Measurements from ENCODE around the gene JPT1. TPM values are rescaled to one million over a fixed set of nuclear protein-coding genes. Genes with fewer than 3 reads are reported as not detected.
A peak's percentile ranks its signal among the peaks of the same experiment; 100 is the strongest.
"Not testable (repeated sequence)": the region's sequence is repeated elsewhere in the genome, so short reads cannot be mapped to it uniquely, and the experiment has no call there.

JPT1 gene
- polyA plus RNA-seq, 1 donor, result 283 TPM

DNA sequence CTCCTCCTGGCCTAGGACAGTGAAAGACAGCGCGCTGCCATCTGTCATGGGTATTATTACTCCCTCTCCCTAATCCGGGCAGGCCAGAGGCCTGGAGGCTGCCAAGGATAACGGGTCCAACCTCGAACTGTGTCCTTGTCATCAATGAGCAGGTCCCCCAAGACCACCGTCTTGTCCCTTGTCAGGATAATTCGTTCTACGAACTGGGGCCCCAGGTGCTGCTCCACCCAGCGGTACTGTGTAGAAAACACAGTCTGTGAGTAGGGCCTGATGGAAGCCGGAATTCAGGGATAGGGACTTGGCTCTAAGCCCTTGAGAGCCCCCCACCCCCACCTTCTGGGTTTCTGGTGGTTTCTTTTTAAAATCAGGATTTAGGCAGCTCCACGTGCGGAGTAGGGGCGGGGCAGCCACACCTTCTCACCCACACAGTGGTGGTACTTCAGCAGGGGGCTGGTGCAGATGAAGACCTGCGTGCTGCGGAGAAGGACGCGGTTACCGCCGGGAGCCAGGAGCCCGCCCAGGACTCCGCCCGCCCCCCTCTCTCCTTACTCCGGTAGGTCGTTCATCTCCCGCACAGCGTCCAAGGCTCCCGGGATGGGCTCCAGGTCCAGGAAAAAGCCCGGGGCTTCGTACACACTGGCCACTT, 23.6 kb downstream of the JPT1 start:
- no peak for DNase-seq (ENCODE audit: low read depth)

DNA sequence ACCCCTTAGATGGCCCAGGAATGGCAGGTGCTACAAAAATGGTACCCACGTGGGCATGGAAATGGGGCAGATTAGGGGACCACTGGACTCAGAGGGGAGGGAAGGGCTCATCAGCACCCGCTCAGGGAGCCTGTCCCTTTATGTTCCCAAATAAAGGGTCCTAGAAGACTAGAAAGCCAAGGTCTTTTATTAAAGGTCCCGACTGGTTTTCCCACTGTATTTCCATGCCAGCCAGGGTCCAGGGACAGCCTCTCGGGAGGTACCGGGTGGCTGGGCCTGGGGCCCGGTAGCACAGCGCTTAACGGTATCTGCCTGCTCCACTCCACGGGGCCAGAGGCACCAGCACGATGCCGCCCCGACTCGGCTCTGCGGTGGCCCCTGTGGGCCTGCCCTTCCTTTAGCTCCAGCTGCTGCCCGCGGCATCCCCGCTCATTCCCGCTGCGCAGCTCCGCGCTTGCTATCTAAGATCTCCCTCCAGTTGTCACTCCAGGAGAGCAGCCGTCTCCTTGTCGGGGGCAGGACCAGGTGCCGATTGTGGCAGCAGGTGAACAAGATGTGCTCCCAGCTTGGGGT, 24.2 kb downstream of the JPT1 start:
- no peak for DNase-seq (ENCODE audit: low read depth)

DNA sequence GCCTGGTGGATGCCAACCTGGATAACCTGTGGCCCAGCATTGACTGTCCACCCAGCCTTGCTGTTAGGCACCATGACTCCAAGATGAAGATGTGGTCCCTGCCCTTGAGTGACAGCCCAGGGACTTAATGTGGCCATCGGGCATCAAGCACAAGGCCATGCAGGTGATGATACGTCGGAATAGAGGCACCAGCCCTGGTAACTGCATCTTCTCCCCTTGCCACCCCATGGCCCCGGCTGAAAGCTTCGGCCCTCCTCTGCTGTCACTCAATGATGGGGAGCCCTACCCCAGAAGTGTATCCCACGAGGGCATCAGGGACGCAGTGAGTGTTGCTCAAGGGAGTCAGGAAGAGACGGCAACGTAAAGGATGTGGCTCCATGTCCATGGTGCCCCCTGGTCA, 24.7 kb downstream of the JPT1 start:
- DNase-seq (ENCODE audit: low read depth), result no peak

DNA sequence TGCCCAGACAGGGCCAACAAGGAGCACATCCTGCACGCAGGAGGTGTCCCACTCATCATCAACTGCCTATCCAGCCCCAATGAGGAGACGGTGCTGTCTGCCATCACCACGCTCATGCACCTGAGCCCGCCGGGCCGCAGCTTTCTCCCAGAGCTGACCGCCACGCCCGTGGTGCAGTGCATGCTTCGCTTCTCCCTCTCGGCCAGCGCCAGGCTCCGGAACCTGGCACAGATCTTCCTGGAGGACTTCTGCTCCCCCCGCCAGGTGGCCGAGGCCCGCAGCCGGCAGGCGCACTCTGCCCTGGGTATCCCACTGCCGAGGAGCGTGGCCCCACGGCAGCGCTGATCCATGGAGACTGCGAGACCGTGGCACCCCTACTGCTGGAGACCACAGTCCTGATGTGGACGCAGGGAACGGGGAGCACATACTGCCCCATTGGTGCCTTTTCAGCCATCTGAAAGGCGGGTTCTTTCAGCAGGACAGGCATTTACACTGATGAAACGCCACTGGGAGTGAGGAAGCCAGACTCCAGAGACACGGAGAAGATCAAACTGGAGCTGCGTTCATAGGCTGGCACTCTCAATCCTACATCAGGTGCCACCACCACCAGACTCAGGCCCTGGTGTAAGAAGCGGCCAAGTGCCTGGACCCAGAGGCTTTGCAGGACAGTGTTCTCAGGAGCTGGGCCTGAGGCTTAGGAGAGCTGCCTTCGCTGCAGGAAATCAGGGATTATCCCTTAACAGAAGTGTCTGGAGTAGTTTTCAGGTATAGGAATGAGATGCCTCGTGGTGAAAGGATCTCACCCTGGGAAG, 25.4 kb downstream of the JPT1 start:
- DNase-seq (ENCODE audit: low read depth), result no peak

DNA sequence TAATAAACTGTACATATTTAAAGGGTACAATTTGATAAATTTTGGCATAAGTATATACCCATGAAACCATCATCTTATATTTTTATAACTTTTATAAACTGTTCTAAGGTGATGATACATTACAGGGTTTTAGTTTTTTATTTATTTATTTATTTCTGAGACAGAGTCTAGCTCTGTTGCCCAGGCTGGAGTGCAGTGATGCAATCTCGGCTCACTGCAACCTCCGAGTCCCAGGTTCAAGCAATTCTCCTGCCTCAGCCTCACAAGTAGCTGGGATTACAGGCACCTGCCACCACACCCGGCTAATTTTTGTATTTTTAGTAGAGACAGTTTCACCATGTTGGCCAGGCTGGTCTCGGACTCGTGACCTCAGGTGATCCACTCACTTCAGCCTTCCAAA, 26.4 kb downstream of the JPT1 start:
- not testable (repeated sequence) for DNase-seq (ENCODE audit: low read depth)

DNA sequence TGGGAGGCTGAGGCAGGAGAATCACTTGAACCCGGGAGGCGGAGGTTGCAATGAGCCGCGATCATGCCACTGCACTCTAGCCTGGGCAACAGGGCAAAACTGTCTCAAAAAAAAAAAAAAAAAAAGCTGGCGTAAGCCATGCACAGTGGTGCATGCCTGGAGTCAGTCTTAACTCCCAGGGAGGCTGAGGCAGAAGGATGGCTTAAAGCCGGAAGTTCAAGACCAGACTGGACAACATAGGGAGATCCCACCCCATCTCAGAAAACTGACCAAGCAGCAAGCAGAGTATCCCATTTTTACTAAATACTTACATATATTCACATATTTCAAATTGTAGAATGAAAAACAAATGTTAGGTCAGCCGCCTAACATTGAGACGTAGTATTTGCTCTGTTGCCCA, 27.4 kb downstream of the JPT1 start:
- DNase-seq (ENCODE audit: low read depth), result no peak

DNA sequence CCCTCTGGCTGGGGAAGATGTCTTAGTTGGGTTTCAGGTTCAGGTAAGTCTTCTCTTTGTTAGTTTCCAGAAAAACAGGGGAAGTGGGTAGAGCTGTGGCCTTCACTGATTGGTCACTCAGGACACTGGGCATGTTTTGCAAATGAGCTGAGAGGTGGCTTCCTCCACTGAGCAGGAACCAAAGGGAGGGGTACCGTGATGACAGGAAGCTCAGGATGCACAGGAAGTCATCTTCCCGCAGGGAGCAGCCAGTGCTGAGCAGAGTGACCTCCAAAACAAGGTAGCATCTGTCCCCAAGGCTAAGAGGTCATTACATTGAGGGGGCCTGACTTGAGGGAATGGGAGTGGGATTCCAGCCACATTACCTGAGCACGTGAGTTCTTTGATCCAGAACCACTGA, 28.3 kb downstream of the JPT1 start:
- no peak for DNase-seq (ENCODE audit: low read depth)

DNA sequence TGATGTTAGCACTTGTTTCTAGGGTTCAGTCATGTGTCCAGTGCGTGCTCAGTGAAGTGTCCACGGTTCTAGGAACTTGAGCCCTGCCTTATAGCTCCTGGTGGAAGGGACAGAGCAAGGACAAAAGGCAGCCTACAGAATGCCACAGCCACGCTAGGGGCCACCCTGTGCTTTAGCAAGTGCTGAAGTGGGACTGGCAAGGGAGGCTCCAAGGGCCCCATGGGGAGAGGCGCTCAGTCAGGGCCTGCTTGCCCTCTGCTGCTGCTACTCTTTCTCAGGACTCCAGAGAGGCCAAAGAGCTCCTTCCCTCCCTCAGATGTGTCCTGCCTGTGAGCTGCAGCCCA, 29.5 kb downstream of the JPT1 start:
- DNase-seq (ENCODE audit: low read depth), result no peak

DNA sequence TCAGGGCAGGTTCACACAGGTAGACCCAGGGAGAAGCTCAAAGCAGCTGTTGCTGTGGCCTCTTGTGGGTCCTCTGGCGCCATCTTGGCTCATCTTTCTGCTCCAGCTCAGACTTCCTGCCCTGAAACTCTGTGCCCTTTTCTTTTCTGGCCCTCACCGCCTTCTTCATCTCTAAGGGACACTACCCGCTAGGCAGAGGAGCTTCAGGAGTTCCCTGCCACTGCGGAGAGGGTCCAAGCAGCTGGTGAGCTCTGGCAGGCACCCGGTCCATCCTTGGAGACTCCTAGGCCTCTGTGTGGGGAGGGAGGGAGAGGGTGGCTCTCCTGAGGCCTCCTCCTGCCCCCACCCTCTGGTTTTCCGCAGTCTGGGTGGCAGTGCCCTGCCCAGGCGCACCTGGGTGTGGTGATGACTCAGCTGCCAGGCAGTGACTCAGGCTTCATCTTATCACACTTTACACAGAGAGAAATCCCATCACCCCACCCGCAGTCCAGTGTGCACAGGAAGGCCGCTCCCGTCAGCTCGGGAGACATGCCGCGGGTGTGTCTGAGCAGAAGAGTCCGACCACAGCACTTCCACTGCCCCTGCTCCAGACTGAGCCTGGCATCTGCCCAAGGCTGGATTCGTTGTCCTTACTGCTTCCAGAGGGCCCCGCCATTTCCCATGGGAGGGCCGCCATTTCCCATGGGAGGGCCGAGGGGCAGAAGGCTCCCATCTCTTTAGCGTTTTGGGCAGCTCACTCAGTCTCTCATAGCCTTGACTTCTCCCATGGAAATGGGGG, 30.1 kb downstream of the JPT1 start:
- no peak for DNase-seq (ENCODE audit: low read depth)

DNA sequence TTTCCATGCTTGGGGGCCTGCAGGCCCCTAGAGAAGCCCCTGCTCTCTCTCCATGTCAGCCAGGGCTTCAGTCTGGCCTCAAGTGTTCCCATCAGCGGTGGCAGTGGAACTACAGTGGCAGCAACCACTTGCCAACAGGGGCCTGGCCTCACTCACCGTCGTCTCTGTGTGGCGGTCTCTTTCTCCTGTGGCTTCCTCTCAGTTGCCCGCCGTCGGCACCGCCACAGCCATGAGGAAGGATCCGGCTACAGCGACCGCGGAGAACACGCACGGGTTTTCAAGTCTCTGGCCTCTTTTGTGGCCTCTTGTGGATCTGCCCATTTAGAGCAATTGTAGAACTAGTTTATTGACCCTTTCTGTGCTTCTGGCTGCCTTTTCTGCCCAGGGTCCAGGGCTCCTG, 36.0 kb downstream of the JPT1 start:
- no peak for DNase-seq (ENCODE audit: low read depth)

DNA sequence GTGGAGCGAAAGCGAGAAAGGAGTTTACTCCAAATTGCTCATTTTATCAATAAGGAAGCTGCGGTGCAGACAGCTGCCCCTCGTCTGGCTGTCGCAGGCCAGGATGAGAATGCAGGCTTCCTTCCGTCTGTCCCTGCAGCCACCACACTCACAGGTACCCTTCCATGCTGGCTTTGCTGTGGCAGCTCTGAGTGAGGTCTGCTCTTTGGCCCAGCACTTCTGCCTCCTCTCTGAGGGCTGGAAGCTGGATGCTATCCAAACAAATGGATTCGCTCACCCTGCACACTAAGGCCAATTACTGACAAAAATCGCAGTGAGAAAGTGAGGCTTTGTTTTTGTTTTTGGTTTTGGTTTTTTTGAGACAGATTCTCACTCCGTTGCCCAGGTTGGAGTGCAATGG, 37.6 kb downstream of the JPT1 start:
- DNase-seq (ENCODE audit: low read depth), result no peak

DNA sequence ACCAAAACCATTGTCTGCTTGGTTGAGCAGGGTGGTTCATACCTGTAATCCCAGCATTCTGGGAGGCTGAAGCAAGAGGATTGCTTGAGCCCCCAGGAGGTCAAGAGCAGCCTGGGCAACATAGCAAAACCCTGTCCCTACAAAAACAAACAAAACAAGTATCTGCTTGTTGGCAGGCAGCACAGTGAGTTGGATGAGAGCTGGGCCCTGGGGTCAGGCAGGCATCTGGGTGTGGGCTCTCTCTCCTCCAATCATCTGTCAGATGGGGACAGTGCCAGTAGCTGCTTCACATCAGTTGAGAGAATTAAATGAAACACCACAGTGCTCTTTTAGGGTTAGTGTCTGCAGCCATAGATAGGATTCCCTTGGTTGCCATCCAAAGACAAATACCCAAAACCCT, 38.8 kb downstream of the JPT1 start:
- no peak for DNase-seq (ENCODE audit: low read depth)

DNA sequence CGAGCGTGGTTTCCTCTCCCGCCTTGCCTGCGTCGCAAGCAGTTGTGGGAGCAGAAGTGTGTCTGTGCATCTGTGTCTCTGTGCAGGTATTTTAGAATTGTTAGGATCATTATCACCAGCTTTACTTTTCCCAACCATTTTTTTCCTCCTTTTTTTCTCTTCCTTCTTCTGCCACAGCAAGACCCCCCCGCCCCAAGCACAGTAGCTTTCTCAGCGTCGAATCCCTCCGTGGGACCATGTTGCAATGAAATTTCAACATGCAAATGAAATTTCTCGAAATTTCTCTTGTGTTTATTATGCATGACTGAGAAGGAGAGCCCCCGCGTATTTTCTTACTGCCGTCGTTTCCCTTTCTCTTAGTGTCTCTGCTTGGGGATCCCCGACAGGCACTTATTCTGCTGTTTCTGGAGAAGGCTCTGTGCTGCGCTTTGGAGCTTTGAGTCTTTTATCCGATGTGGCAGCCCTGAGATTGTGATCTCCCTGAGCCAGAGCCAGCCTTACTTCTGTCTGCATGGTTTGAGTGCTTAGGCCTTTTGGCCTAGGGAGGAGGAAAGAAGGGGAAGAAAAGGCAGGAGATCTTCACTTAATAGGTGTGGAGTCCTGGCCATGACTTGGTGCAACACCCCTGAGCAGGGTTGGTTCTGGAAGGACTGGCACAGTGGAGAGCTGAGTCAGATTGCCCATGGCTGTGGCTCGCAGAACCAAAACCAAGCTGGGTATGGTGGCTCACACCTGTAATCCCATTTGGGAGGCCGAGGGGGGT, 39.6 kb downstream of the JPT1 start:
- no peak for DNase-seq (ENCODE audit: low read depth)

DNA sequence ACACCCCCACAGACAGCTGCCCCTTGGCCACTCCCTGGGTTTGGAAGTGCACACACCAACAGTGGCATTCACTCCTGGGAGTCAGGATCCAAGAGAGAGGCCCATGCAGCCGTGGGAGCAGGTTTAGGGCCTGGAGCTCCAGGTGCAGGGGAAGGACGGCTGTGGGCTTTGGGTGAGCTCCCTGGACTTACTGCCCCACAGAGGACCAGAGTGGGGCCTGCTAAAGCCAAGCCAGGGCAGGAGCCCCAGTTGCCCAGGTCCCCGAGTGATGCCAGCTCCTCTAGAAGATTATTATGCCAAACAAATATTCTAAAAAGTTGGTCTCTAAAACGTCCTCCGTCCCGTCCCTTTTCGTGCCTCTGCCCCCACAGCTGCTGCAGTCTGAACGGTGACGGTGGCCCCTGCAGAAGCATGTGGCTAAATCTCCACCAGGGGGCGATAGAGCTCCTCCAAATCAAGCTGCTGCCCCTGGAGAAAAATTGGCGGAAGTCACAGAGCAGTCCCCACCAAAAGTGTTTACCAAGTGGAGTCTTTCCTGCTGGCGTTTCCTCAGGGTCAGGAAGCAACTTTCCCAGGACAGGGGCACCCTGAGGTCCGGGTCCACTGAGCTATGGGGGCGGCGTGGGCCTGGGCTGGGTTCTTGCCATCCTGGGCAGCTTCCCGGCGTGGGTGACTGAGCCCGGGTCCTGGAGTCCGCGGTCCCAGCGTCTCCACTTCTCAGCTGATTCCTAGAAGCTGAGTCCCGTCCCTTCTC, 40.3 kb downstream of the JPT1 start:
- DNase-seq (ENCODE audit: low read depth), result peak; percentile 86

DNA sequence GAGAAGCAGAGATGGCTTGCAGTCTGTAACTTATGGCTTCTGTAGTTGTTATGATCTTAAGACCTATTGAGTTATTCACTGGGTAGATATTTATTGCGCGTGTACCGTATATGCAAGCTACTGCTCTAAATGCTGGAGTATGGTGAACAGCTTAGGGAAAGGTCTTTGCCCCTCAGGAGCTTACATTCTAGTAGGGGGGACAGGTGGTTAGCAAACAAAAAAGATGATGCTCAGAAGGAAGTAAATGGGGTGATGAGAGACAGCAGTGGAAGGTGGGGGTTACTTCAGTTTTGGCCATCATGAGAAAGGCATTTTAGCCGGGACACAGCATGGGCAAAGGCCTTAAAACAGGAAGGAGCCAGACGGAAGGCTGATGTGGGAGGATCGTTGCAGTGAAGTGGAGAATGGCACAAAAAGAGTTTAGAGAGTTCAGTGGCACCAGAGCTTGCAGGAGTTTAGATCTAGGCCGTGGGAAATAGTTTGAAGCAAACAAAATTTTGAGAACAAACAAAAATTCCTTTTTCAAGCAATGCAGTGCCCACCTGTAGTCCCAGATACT, 42.5 kb downstream of the JPT1 start:
- DNase-seq (ENCODE audit: low read depth), result no peak

DNA sequence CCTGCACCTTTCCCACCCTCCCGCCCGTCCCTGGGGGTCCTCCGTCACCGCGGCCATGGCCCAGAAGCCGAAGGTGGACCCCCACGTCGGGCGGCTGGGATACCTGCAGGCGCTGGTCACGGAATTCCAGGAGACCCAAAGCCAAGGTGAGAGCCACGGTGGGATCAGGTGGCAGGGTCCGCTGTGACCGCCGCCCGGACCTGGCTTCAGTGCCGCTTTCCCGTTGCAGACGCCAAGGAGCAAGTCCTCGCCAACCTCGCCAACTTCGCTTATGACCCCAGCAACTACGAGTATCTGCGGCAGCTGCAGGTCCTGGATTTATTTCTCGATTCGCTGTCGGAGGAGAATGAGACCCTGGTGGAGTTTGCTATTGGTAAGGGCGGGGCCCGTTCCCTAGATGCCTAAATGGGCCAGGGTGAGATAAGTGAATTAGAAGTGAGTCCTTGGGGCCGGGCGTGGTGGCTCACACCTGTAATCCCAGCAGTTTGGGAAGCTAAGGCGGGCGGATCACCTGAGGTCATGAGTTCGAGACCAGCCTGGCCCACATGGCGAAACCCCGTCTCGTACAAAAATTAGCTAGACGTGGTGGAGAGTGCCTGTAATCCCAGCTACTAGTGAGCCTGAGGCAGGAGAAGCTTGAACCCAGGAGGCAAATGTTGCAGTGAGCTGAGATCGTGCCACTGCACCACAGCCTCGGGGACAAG, 43.9 kb downstream of the JPT1 start:
- no peak for DNase-seq (ENCODE audit: low read depth)

DNA sequence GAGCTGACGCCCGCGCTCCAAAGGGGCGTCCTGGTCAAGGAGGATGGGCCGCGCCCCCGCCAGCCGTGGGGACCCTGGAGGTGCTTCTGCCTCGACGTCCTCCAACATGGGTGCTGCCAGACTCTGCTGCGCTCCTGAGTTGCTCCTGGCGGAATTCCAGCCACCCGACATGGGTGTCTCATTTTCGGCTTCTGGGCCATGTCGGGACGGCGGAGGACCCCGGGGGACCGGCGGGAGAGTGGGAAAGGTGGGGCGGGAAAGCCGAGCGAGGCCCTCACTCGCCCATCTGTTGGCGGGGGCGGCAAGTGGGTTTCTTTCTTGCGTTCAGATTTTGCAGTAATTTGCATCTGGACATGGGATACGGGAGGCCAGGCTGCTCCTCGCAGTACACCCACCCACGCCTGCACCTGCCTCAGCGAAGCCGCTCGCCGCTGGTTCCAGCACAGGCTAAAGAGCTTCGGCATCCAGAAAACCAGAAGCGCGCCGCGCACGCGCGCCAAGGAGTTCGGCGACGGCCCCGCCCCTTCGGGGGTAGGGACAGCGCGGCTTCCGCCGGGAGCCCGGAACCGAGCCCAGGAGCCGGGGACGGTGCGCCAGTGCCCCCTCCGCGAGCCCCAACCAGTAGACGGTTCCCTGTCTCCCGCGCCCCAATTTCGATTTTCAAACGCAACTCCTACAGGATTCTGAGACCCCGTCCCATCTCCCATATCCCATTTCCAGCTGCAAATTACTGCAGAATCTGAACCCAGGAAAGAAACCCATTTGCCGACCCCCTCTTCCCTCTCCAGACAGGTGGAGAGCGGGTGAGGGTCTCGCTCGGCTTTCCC, 44.7 kb downstream of the JPT1 start, which contains the start of gene ARMC7:
Gene ARMC7, plus strand, starts transcription at position 563 of the 827 bp plus-strand sequence. CDS start 320 bp downstream, outside the sequence.
- DNase-seq (ENCODE audit: low read depth), result peak; percentile 64

DNA sequence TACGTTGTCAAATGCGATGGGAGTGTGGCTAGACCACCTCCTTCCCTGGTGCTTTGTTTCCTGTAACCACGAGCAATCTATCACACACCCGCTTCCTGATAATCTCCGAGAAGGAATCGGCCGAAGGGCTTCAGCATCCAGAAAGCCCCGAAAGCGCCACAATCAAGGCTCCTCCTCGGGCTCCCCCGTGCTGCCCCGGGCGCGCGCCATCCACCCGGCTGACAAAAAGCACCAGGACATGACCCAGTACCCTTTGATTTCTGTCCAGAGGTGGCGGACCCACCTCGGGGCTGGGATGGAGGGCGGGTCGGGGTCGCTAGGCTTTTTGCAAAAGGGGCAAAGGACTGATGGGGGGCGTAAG, 45.3 kb downstream of the JPT1 start:
- DNase-seq (ENCODE audit: low read depth), result no peak

DNA sequence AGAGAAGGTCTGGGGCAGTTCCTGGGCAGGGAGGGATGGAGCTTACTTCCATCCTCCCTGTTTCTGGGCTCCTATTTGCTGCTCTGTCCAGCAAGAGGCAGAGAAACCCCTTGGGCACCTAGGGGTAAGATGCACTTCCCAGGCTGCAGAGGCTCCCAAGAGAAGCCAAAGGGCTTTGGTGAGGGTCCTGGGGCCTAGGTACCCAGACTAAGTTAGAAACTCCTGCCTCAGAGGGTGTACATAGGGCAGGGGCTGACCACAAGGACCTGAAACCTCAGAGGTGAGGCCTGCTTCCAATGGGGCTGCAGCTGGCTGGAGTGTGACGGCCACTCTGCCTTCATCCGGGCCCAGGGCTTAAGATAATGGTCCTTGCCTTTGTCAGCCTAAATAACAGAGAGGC, 46.1 kb downstream of the JPT1 start:
- DNase-seq (ENCODE audit: low read depth), result no peak

Measured in forelimb muscle (tissue), 1 donor.